ENCODE measurements around the gene SLC6A1.

SLC6A1 gene

DNA sequence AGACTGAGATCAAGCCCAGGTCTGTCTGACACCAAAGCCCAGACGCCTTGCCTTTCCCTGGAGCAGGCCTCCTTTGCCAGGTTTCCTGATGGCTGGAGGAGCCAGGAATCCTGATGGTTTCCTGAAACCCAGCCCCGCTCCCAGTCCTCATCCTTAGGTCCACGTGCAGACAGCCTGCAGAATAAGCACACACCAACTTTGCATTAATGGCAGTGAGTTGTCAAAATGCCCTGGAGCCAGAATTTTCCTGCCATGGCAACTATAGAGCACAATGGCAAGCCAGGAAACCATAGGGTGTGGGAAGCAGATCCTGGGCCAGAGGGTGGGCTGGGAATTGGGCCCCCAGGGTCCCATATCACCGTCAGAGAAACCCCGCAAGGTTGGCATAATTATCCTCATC, 94.3 kb downstream of the SLC6A1 start:
- TF ChIP-seq, protein P1, sequence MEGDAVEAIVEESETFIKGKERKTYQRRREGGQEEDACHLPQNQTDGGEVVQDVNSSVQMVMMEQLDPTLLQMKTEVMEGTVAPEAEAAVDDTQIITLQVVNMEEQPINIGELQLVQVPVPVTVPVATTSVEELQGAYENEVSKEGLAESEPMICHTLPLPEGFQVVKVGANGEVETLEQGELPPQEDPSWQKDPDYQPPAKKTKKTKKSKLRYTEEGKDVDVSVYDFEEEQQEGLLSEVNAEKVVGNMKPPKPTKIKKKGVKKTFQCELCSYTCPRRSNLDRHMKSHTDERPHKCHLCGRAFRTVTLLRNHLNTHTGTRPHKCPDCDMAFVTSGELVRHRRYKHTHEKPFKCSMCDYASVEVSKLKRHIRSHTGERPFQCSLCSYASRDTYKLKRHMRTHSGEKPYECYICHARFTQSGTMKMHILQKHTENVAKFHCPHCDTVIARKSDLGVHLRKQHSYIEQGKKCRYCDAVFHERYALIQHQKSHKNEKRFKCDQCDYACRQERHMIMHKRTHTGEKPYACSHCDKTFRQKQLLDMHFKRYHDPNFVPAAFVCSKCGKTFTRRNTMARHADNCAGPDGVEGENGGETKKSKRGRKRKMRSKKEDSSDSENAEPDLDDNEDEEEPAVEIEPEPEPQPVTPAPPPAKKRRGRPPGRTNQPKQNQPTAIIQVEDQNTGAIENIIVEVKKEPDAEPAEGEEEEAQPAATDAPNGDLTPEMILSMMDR (IDR thresholded peaks at IDR 0.05; ENCODE audit: low read depth, low read length, missing control alignments): no peak

GRCh38 chr3:11088066-11088465, 95.5 kb downstream of the SLC6A1 start:
- no peak overlapping the region for H3K4me3 ChIP-seq (ENCODE audit: low read depth, low read length)
- H3K27me3 ChIP-seq (replicated peaks): no peaks in the 10 kb centered on the region
- H3K27ac ChIP-seq: no peak overlapping the region
- TF ChIP-seq, protein P1 (IDR thresholded peaks at IDR 0.05; ENCODE audit: low read depth, low read length, missing control alignments): no peak
- in situ Hi-C loops (cut with HindIII; ENCODE audit: low pct_ligation_motif_present, low sequenced_read_pairs): no loop called here
- no peaks in the 10 kb centered on the region for H3K36me3 ChIP-seq (replicated peaks)
- no peak for DNase-seq

More for the DNA sequence above, 94.3 kb downstream of the SLC6A1 start:
- H3K27ac ChIP-seq: no peak overlapping the region
- in situ Hi-C loops (cut with HindIII; ENCODE audit: low pct_ligation_motif_present, low sequenced_read_pairs): no loop called here
- no peak overlapping the region for H3K4me3 ChIP-seq (ENCODE audit: low read depth, low read length)
- no peaks in the 10 kb centered on the region for H3K27me3 ChIP-seq (replicated peaks)
- no peaks in the 10 kb centered on the region for H3K36me3 ChIP-seq (replicated peaks)
- DNase-seq: no peak

GRCh38 chr3:11088831-11089230, 96.3 kb downstream of the SLC6A1 start:
- in situ Hi-C loops (cut with HindIII; ENCODE audit: low pct_ligation_motif_present, low sequenced_read_pairs): no loop called here
- no peak for DNase-seq
- no peaks in the 10 kb centered on the region for H3K27me3 ChIP-seq (replicated peaks)
- TF ChIP-seq, protein P1 (IDR thresholded peaks at IDR 0.05; ENCODE audit: low read depth, low read length, missing control alignments): no peak
- no peaks in the 10 kb centered on the region for H3K36me3 ChIP-seq (replicated peaks)
- H3K27ac ChIP-seq: no peak overlapping the region
- no peak overlapping the region for H3K4me3 ChIP-seq (ENCODE audit: low read depth, low read length)
